H1 (cell line): ENCODE results near the gene CGRRF1.

Experiments
- CREB1 ChIP-seq: IDR thresholded peaks from 2 replicates; pipeline ENCODE4 v1.6.1; 2012; ENCODE audit warnings: inconsistent platforms
- CTCF ChIP-seq, 3 experiments: IDR thresholded peaks; 1 replicate in 2 of 3; 2 replicates in 1 of 3; pipeline versions ENCODE4 v1.5.1 to v1.6.1; 2011; ENCODE audit warnings: low read length in 3 of 3, mild to moderate bottlenecking in 3 of 3, inconsistent platforms in 2 of 3, low read depth in 1 of 3, moderate library complexity in 1 of 3; ENCODE audit not compliant: insufficient read depth in 1 of 3; ENCODE audit errors: control extremely low read depth in 1 of 3
- EP300 ChIP-seq, 2 experiments: IDR thresholded peaks; 1 replicate in 1 of 2; 2 replicates in 1 of 2; pipeline ENCODE4 v1.6.1; 2011 to 2012; ENCODE audit warnings: low read depth in 2 of 2, low read length in 2 of 2, mild to moderate bottlenecking in 2 of 2, borderline replicate concordance in 1 of 2, inconsistent platforms in 1 of 2, moderate library complexity in 1 of 2
- EZH2 ChIP-seq: fragments of 200-600 bp; sonication (generic); IDR thresholded peaks from 2 replicates; pipeline ENCODE4 v1.7.1; 2012; ENCODE audit warnings: low read depth, mild to moderate bottlenecking, moderate library complexity, low read length, inconsistent platforms; ENCODE audit not compliant: severe bottlenecking
- GTF2F1 ChIP-seq: IDR thresholded peaks from 2 replicates; pipeline ENCODE4 v1.6.1; 2012; ENCODE audit warnings: low read depth, low read length, improper control_type of control experiment, borderline replicate concordance
- MAFK ChIP-seq: IDR thresholded peaks from 2 replicates; pipeline ENCODE4 v1.6.1; 2012; ENCODE audit warnings: low read depth, mild to moderate bottlenecking, improper control_type of control experiment, low read length
- POLR2A ChIP-seq, 2 experiments: IDR thresholded peaks; 1 replicate in 1 of 2; 2 replicates in 1 of 2; pipeline ENCODE4 v1.6.1; 2011; ENCODE audit warnings: low read depth in 2 of 2, low read length in 2 of 2, mild to moderate bottlenecking in 2 of 2; ENCODE audit errors: control extremely low read depth in 1 of 2
- POLR2AphosphoS5 ChIP-seq: IDR thresholded peaks from 2 replicates; pipeline ENCODE4 v1.6.1; 2011; ENCODE audit warnings: low read depth, low read length
- RNF2 ChIP-seq: fragments of 200-900, 300-1000 bp; sonication (generic); IDR thresholded peaks from 2 replicates; pipeline ENCODE4 v1.7.1; 2016; ENCODE audit warnings: borderline replicate concordance, low read depth, mild to moderate bottlenecking, antibody characterized with exemption, low read length; ENCODE audit not compliant: poor library complexity, severe bottlenecking; ENCODE audit errors: missing control alignments
- SIN3A ChIP-seq, 2 experiments: IDR thresholded peaks in 1 of 2; conservative IDR thresholded peaks in 1 of 2; 2 replicates each; pipeline ENCODE4 v1.6.1; 2011 to 2012; ENCODE audit warnings: low read length in 2 of 2, improper control_type of control experiment in 1 of 2, low read depth in 1 of 2, mild to moderate bottlenecking in 1 of 2
- TAF1 ChIP-seq: IDR thresholded peaks from 2 replicates; pipeline ENCODE4 v1.6.1; 2011; ENCODE audit warnings: mild to moderate bottlenecking, low read depth, low read length
- TBP ChIP-seq: IDR thresholded peaks from 2 replicates; pipeline ENCODE4 v1.6.1; 2011; ENCODE audit warnings: low read depth, low read length, improper control_type of control experiment
- TF ChIP-seq, protein P1 (sequence below): IDR thresholded peaks from 2 replicates; pipeline ENCODE4 v1.6.1; 2012; ENCODE audit warnings: inconsistent platforms
- TF ChIP-seq, protein P2 (sequence below): IDR thresholded peaks from 2 replicates; pipeline ENCODE4 v1.6.1; 2011; ENCODE audit warnings: low read length, improper control_type of control experiment

- TF ChIP-seq CTCF (IDR thresholded peaks at IDR 0.05; ENCODE audit: control extremely low read depth in 1 of 3, insufficient read depth in 1 of 3, low read depth in 1 of 3, low read length in 3 of 3), result no peak
- no peak for TF ChIP-seq CREB1
- TF ChIP-seq TAF1, result no peak
- no peak for TF ChIP-seq SIN3A (conservative IDR thresholded peaks at IDR 0.05 in 1 of 2, IDR thresholded peaks at IDR 0.05 in 1 of 2; ENCODE audit: low read depth in 1 of 2, low read length in 2 of 2)
- TF ChIP-seq POLR2AphosphoS5, result no peak
- TF ChIP-seq POLR2A (IDR thresholded peaks at IDR 0.05; ENCODE audit: control extremely low read depth in 1 of 2, low read depth in 2 of 2, low read length in 2 of 2), result no peak
- no peak for TF ChIP-seq MAFK
- no peak for TF ChIP-seq GTF2F1
- TF ChIP-seq TBP, result no peak
- TF ChIP-seq, protein P1, sequence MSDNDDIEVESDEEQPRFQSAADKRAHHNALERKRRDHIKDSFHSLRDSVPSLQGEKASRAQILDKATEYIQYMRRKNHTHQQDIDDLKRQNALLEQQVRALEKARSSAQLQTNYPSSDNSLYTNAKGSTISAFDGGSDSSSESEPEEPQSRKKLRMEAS, result no peak
- TF ChIP-seq RNF2, result no peak
- TF ChIP-seq EP300 (IDR thresholded peaks at IDR 0.05; ENCODE audit: borderline replicate concordance in 1 of 2, low read depth in 2 of 2, low read length in 2 of 2), result no peak
- no peak for TF ChIP-seq EZH2
- TF ChIP-seq, protein P2, sequence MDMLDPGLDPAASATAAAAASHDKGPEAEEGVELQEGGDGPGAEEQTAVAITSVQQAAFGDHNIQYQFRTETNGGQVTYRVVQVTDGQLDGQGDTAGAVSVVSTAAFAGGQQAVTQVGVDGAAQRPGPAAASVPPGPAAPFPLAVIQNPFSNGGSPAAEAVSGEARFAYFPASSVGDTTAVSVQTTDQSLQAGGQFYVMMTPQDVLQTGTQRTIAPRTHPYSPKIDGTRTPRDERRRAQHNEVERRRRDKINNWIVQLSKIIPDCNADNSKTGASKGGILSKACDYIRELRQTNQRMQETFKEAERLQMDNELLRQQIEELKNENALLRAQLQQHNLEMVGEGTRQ, result no peak
Observed at GRCh38 chr14:54512393-54512792, 2.7 kb downstream of the CGRRF1 start.
